DOHH2 (cell line): ENCODE results near the gene SH3GLB1.

ENCODE experiments used
- CTCF ChIP-seq: fragments of 200-600 bp; sonication (generic); IDR thresholded peaks from one replicate; pipeline ENCODE4 v1.5.1; 2014; ENCODE audit warnings: antibody characterized with exemption, mild to moderate bottlenecking, low read depth, low read length; ENCODE audit not compliant: poor library complexity, severe bottlenecking
- EZH2phosphoT487 ChIP-seq: fragments of 200-600 bp; sonication (generic); IDR thresholded peaks from 2 replicates; pipeline ENCODE4 v1.6.1; 2017; ENCODE audit warnings: borderline replicate concordance, mild to moderate bottlenecking, antibody characterized with exemption, low read length, moderate library complexity, mixed read lengths

GRCh38 chr1:86765073-86765472 is 60.7 kb downstream of the SH3GLB1 start:
- TF ChIP-seq CTCF: no peak
- TF ChIP-seq EZH2phosphoT487: no peak
